ENCODE measurements around the gene OR52E5.

Gene OR52E5

DNA sequence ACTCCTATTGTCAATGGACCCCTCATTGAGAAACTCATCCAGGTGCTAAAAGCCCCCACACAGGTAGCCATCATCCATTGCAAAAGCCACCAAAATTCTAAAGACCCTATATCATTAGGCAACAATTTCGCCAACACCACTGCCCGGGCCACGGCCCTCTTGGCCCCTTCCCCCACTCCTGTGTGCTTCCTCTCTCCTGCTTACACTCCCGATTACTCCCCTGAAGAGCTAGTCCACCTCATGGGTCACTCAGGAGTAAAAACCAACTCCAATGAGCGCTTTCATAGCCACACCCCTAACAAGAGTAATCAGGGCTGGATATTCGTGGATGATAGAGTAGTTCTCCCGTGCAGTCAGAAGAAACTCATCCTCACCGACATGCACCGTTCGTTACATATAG, 40.1 kb downstream of the OR52E5 start:
- H3K9ac ChIP-seq (ENCODE audit: low read length): no peak overlapping the region
- no peaks in the 10 kb centered on the region for H3K27me3 ChIP-seq (replicated peaks; ENCODE audit: control insufficient read depth, insufficient read depth, low read length)
- no peaks in the 10 kb centered on the region for H3K9me3 ChIP-seq (ENCODE audit: control insufficient read depth, low read length)
- no peaks in the 10 kb centered on the region for H3K36me3 ChIP-seq (ENCODE audit: control insufficient read depth, insufficient read depth, low read length, severe bottlenecking)
- H3K4me3 ChIP-seq (ENCODE audit: low read length): no peak overlapping the region
- no peak for DNase-seq (ENCODE audit: low read depth)
- no peaks in the 10 kb centered on the region for H3K4me1 ChIP-seq (ENCODE audit: control insufficient read depth, insufficient read depth, low read length)

DNA sequence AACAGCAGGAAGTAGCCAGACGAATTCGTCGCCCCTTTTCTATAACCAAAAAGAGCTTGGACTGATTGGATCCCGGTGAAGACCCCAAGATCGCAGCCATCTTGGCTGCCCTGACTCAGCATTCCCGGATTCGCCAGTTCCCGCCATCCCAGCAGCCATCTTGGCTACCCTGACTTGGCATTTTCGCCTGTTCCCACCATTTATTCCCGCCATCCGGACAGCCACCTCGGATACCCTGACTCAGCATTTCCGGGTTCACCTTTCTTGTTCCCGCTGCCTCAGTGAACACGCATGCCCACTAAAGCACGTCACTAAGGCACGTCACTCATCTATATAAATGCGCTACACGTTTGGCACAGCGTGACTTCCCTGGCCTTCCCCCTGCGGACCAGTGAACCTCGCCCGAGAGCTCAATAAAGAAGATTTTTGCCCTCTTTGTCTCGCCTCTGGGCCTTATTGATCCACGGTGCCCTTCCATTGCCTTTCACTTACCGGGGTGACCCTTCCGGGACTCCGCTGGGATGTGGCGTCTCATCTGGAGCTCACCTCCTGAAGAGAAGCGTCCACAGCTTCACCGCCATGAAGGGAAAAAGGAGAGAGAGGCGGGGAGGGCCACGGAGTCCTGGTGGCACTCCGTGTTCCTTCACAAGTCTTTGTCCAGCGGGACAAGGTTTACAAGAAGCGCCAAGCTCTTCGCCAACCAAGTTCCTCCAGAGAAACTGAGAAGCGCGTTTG, 45.0 kb downstream of the OR52E5 start:
- Histone ChIP-seq H3K4me3 (ENCODE audit: low read length) (no peak overlapping the region), H3K4me1 (ENCODE audit: control insufficient read depth, insufficient read depth, low read length) (no peaks in the 10 kb centered on the region), H3K9ac (ENCODE audit: low read length) (no peak overlapping the region), H3K36me3 (ENCODE audit: control insufficient read depth, insufficient read depth, low read length, severe bottlenecking) (no peaks in the 10 kb centered on the region), H3K9me3 (ENCODE audit: control insufficient read depth, low read length) (no peaks in the 10 kb centered on the region), H3K27me3 (replicated peaks; ENCODE audit: control insufficient read depth, insufficient read depth, low read length) (no peaks in the 10 kb centered on the region)
- DNase-seq (ENCODE audit: low read depth): no peak

- H3K36me3 ChIP-seq (ENCODE audit: control insufficient read depth, insufficient read depth, low read length, severe bottlenecking): no peaks in the 10 kb centered on the region
- H3K4me1 ChIP-seq (ENCODE audit: control insufficient read depth, insufficient read depth, low read length): no peaks in the 10 kb centered on the region
- no peak for DNase-seq (ENCODE audit: low read depth)
- H3K9ac ChIP-seq (ENCODE audit: low read length): no peak overlapping the region
- H3K27me3 ChIP-seq (replicated peaks; ENCODE audit: control insufficient read depth, insufficient read depth, low read length): no peaks in the 10 kb centered on the region
- H3K9me3 ChIP-seq (ENCODE audit: control insufficient read depth, low read length): no peaks in the 10 kb centered on the region
- H3K4me3 ChIP-seq (ENCODE audit: low read length): no peak overlapping the region
Observed at GRCh38 chr11:5938603-5938965, 45.6 kb downstream of the OR52E5 start.

DNA sequence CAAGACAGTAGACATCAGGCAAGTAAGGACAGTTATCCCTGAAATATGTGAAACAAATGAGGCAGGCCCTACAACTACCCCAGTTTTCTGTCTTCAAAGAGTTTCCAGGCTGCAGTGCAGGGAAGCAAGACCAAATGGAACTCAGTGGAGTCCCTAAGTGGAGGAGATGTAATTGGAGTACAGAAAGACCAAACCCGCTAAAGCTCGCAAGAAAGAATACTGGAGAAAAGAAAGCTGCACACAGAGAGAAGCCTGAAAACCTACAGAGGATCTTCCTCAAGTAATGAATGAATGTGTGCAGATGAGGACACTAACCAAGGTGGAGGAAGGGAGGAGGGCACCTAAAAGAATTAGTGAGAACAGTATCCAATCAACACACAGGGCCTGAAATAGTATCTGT, 47.7 kb downstream of the OR52E5 start:
- Histone ChIP-seq H3K27me3 (replicated peaks; ENCODE audit: control insufficient read depth, insufficient read depth, low read length) (no peaks in the 10 kb centered on the region), H3K36me3 (ENCODE audit: control insufficient read depth, insufficient read depth, low read length, severe bottlenecking) (no peaks in the 10 kb centered on the region), H3K4me1 (ENCODE audit: control insufficient read depth, insufficient read depth, low read length) (no peaks in the 10 kb centered on the region), H3K9me3 (ENCODE audit: control insufficient read depth, low read length) (no peaks in the 10 kb centered on the region), H3K4me3 (ENCODE audit: low read length) (no peak overlapping the region), H3K9ac (ENCODE audit: low read length) (no peak overlapping the region)
- no peak for DNase-seq (ENCODE audit: low read depth)

GRCh38 chr11:5941951-5942350, 48.9 kb downstream of the OR52E5 start, which contains the start of gene OR56A3:
OR56A3 (plus strand) TSS chr11:5942251; CDS start chr11:5947347, 5,096 bp downstream.
- no peak for DNase-seq (ENCODE audit: low read depth)
- no peaks in the 10 kb centered on the region for H3K36me3 ChIP-seq (ENCODE audit: control insufficient read depth, insufficient read depth, low read length, severe bottlenecking)
- H3K4me1 ChIP-seq (ENCODE audit: control insufficient read depth, insufficient read depth, low read length): no peaks in the 10 kb centered on the region
- H3K9ac ChIP-seq (ENCODE audit: low read length): no peak within 1 kb of the TSS
- H3K4me3 ChIP-seq (ENCODE audit: low read length): no peak within 1 kb of the TSS
- H3K9me3 ChIP-seq (ENCODE audit: control insufficient read depth, low read length): no peaks in the 10 kb centered on the region
- H3K27me3 ChIP-seq (replicated peaks; ENCODE audit: control insufficient read depth, insufficient read depth, low read length): no peaks in the 10 kb centered on the region

All from adipocyte (in vitro differentiated cells).